ENCODE data around the gene CCNI. TPM values are rescaled to one million over a fixed set of nuclear protein-coding genes. Genes with fewer than 3 reads are reported as not detected.

The CCNI gene
- total and polyA plus RNA-seq, 2 of the 13 experiments (the other 11 are each of a cell fraction or from before 2014, with no cell fraction given) = 43.5 to 122 TPM

DNA sequence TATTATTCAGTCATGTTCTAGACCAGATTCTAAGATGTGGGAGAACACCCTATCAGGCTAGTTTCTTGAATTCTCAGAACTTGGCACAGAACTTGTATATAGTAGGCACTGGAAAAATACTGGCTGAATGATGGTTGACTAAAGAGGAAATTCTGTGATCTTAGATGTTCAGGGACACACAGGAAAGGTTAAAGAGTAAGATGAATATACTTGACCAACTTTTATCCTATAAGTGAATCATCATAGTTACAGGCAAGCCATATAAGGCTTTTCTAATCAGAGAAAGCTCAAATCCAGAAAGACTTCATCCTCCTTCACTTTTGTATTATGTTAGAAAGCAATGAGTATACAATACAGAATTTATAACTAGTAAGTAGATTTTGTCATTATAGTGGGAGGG, 72.4 kb downstream of the CCNI start:
- no peak overlapping the region for H2AFZ ChIP-seq (ENCODE audit: low read length)
- no peaks in the 10 kb centered on the region for H4K20me1 ChIP-seq (ENCODE audit: insufficient read depth, low read length)
- H3K27ac ChIP-seq (ENCODE audit: extremely low read length, insufficient read depth, low read length) = no peak overlapping the region
- in situ Hi-C loops (cut with HindIII; ENCODE audit: extremely low pct_ligation_motif_present, low pct_unique_long_range_greater_than_20kb) = no loop called here
- H3K9me3 ChIP-seq (ENCODE audit: low read length) = no peaks in the 10 kb centered on the region
- peaks cover 6 to 52% of the 10 kb centered on the region in 2 experiments for H3K36me3 ChIP-seq (replicated peaks in 1 of 2; ENCODE audit: control insufficient read depth in 1 of 2, insufficient read depth in 2 of 2, low read length in 2 of 2)
- POLR2A ChIA-PET = no interaction called here
- intact Hi-C loops (cut with micrococcal nuclease; ENCODE audit: unreplicated experiment) = no loop called here
- no TSS peak for BruUV-seq (replicated peaks)
- H3K4me3 ChIP-seq (replicated peaks in 1 of 3; ENCODE audit: insufficient read depth in 1 of 3, low read depth in 2 of 3, low read length in 3 of 3) = no peak overlapping the region
- no peak for ATAC-seq
- H3K79me2 ChIP-seq (ENCODE audit: insufficient read depth, low read length) = no peaks in the 10 kb centered on the region
- no peaks in the 10 kb centered on the region for H3K27me3 ChIP-seq (ENCODE audit: control insufficient read depth in 1 of 2, insufficient read depth in 2 of 2, low read length in 2 of 2)
- DNase-seq (ENCODE audit: low spot score) = no peak
- no peak overlapping the region for H3K4me2 ChIP-seq (ENCODE audit: low read depth, low read length)
- no peaks in the 10 kb centered on the region for H3K4me1 ChIP-seq (ENCODE audit: insufficient read depth, low read length)
- FAIRE-seq = no peak
- H3K9ac ChIP-seq (ENCODE audit: insufficient read depth, low read depth, low read length) = no peak overlapping the region
- CTCF ChIA-PET (ENCODE audit: low intra/inter-chr PET ratio, low total read pairs) = no interaction called here
- TF ChIP-seq U2AF1 (optimal IDR thresholded peaks at IDR 0.05; ENCODE audit: low read depth, low read length) (no peak), TRIM24 (CRISPR knock-in tag; IDR thresholded peaks at IDR 0.05) (no peak), ZNF354B (CRISPR knock-in tag; IDR thresholded peaks at IDR 0.05) (no peak), TBX2 (CRISPR knock-in tag; IDR thresholded peaks at IDR 0.05; ENCODE audit: borderline replicate concordance) (no peak), ZNF615 (CRISPR knock-in tag; IDR thresholded peaks at IDR 0.05; ENCODE audit: borderline replicate concordance) (no peak), GABPB1 (CRISPR knock-in tag; IDR thresholded peaks at IDR 0.05) (no peak), ZNF251 (CRISPR knock-in tag; IDR thresholded peaks at IDR 0.05) (no peak), ZNF432 (CRISPR knock-in tag; IDR thresholded peaks at IDR 0.05; ENCODE audit: borderline replicate concordance) (no peak)

DNA sequence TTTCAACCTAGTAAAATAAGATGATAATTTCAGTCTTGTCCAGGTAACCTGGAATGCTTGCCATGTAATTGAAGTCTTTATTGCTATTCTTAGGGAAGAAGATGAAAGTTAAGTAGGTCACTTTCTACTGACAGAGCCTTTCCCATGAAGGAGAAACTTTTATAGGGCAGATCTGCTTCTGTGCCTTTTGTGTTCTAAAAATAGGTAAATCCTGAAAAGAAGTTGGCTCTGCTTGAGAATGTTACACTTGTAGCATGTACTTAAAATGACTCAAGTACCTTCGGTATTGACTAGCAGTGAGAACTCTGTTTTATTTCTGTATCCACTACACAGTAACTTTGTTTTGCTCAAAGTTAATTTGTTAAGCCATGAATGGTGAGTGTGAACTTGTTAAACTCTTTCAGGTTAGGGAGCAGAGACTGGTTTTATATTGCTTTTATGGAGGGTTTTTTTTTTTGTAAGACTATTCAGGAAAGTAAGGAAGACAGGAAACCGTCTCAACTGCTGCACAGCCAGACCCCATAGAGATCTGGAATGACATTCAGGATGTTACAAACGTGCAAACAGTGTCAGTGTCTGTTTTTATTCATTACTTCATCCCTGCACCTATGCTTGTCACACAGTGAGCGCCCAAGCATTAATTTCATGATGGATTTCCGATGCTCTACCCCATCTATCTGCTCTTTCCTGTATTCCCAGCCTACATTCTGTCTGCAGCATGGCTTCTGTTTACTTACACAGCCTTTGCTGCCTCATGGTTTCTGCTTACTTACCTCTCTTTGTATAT, 73.3 kb downstream of the CCNI start:
- Histone ChIP-seq H3K4me2 (ENCODE audit: low read depth, low read length) (no peak overlapping the region), H3K4me1 (ENCODE audit: insufficient read depth, low read length) (no peaks in the 10 kb centered on the region), H3K4me3 (replicated peaks in 1 of 3; ENCODE audit: insufficient read depth in 1 of 3, low read depth in 2 of 3, low read length in 3 of 3) (no peak overlapping the region), H3K27me3 (ENCODE audit: control insufficient read depth in 1 of 2, insufficient read depth in 2 of 2, low read length in 2 of 2) (no peaks in the 10 kb centered on the region), H3K9me3 (ENCODE audit: low read length) (no peaks in the 10 kb centered on the region), H3K9ac (ENCODE audit: insufficient read depth, low read depth, low read length) (no peak overlapping the region), H3K36me3 (replicated peaks in 1 of 2; ENCODE audit: control insufficient read depth in 1 of 2, insufficient read depth in 2 of 2, low read length in 2 of 2) (peaks cover 6 to 47% of the 10 kb centered on the region in 2 experiments; a peak in 4 of 5 replicates), H2AFZ (ENCODE audit: low read length) (no peak overlapping the region), H4K20me1 (ENCODE audit: insufficient read depth, low read length) (no peaks in the 10 kb centered on the region), H3K27ac (ENCODE audit: extremely low read length, insufficient read depth, low read length) (no peak overlapping the region), H3K79me2 (ENCODE audit: insufficient read depth, low read length) (no peaks in the 10 kb centered on the region)
- in situ Hi-C loops (cut with HindIII; ENCODE audit: extremely low pct_ligation_motif_present, low pct_unique_long_range_greater_than_20kb) (no loop called here), intact Hi-C loops (cut with micrococcal nuclease; ENCODE audit: unreplicated experiment) (no loop called here)
- WGBS (ENCODE audit: low lambda C conversion rate) = 99% methylated on average over 5 of the region's 5 CpGs
- POLR2A ChIA-PET = no interaction called here
- DNase-seq (ENCODE audit: low spot score) (no peak), ATAC-seq (no peak), FAIRE-seq (no peak)
- no peak for TF ChIP-seq ZNF720 (CRISPR knock-in tag; IDR thresholded peaks at IDR 0.05)
- TF ChIP-seq ZNF235 (CRISPR knock-in tag; IDR thresholded peaks at IDR 0.05; ENCODE audit: borderline replicate concordance) = no peak
- no peak for TF ChIP-seq NFATC3 (CRISPR knock-in tag; IDR thresholded peaks at IDR 0.05)
- TF ChIP-seq, protein P1, sequence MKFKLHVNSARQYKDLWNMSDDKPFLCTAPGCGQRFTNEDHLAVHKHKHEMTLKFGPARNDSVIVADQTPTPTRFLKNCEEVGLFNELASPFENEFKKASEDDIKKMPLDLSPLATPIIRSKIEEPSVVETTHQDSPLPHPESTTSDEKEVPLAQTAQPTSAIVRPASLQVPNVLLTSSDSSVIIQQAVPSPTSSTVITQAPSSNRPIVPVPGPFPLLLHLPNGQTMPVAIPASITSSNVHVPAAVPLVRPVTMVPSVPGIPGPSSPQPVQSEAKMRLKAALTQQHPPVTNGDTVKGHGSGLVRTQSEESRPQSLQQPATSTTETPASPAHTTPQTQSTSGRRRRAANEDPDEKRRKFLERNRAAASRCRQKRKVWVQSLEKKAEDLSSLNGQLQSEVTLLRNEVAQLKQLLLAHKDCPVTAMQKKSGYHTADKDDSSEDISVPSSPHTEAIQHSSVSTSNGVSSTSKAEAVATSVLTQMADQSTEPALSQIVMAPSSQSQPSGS (CRISPR knock-in tag; IDR thresholded peaks at IDR 0.05) = no peak
- no peak for TF ChIP-seq MLLT10 (CRISPR knock-in tag; IDR thresholded peaks at IDR 0.05)
- CTCF ChIA-PET (ENCODE audit: low intra/inter-chr PET ratio, low total read pairs) = no interaction called here
- no TSS peak for BruUV-seq (replicated peaks)
